PC-3 (cell line): ENCODE results near the gene NDUFB10.

ENCODE experiments used
- CTCF ChIP-seq: fragments of 300-600 bp; sonication (generic); conservative IDR thresholded peaks from 2 replicates; pipeline ENCODE4 v1.5.1; 2017; ENCODE audit warnings: antibody characterized with exemption, low read depth, mild to moderate bottlenecking, low read length
- EZH2 ChIP-seq: fragments of 300-600 bp; sonication (generic); IDR thresholded peaks from one replicate; pipeline ENCODE4 v1.6.1; 2017; ENCODE audit warnings: antibody characterized with exemption, mild to moderate bottlenecking, low read length; ENCODE audit not compliant: unreplicated experiment

- TF ChIP-seq EZH2 = no peak
- TF ChIP-seq CTCF = no peak
Observed at GRCh38 chr16:1950559-1950958, 8.8 kb upstream of the NDUFB10 start.
